SIG-M5 treated with dmso at 0.1 percent for 504 hours (cell line): ENCODE measurements around the gene RBMS1.

Experiments
- DNase-seq: peaks from one replicate; lab custom pipeline; 2025; ENCODE audit not compliant: unreplicated experiment; lab: John Stamatoyannopoulos, UW

Gene RBMS1

GRCh38 chr2:160258492-160258805, 235.2 kb downstream of the RBMS1 start:
- no peak for DNase-seq

GRCh38 chr2:160257743-160258491, 235.7 kb downstream of the RBMS1 start:
- DNase-seq: no peak

GRCh38 chr2:160257041-160257742, 236.4 kb downstream of the RBMS1 start:
- DNase-seq: peak; percentile 14

GRCh38 chr2:160256507-160256906, 237.1 kb downstream of the RBMS1 start:
- DNase-seq: no peak

GRCh38 chr2:160255408-160255807, 238.2 kb downstream of the RBMS1 start:
- no peak for DNase-seq

GRCh38 chr2:160254189-160254762, 239.3 kb downstream of the RBMS1 start:
- DNase-seq: no peak

GRCh38 chr2:160253440-160254188, 240.0 kb downstream of the RBMS1 start:
- DNase-seq: no peak

GRCh38 chr2:160252900-160253299, 240.7 kb downstream of the RBMS1 start:
- no peak for DNase-seq

GRCh38 chr2:160252278-160252887, 241.2 kb downstream of the RBMS1 start:
- peak; percentile 83 for DNase-seq

- DNase-seq: no peak
These were observed 242.0 kb downstream of the RBMS1 start for GRCh38 chr2:160251569-160251968.

- no peak for DNase-seq
These were observed 243.7 kb downstream of the RBMS1 start for GRCh38 chr2:160249876-160250275.

- DNase-seq: no peak
These were observed 246.1 kb downstream of the RBMS1 start for GRCh38 chr2:160247296-160248035.

GRCh38 chr2:160246356-160246755, 247.3 kb downstream of the RBMS1 start:
- DNase-seq: no peak

GRCh38 chr2:160245614-160246155, 247.9 kb downstream of the RBMS1 start:
- DNase-seq: no peak

GRCh38 chr2:160242893-160243564, 250.6 kb downstream of the RBMS1 start:
- no peak for DNase-seq

- peak; percentile 47 for DNase-seq
These were observed 252.1 kb downstream of the RBMS1 start for GRCh38 chr2:160241251-160242137.

GRCh38 chr2:160239436-160239835, 254.2 kb downstream of the RBMS1 start:
- no peak for DNase-seq

- no peak for DNase-seq
These were observed 255.2 kb downstream of the RBMS1 start for GRCh38 chr2:160238392-160238791.
